HG02798 (cell line): ENCODE results near the gene TBL1X.
"Not testable (repeated sequence)": the region's sequence is repeated elsewhere in the genome, so short reads cannot be mapped to it uniquely, and the experiment has no call there.

ENCODE experiments used
- ATAC-seq: cut with Tn5 transposase; IDR thresholded peaks from one replicate; pipeline ENCODE4 v1.9.1; 2021; ENCODE audit warnings: mild to moderate bottlenecking; ENCODE audit not compliant: unreplicated experiment, poor library complexity

Gene TBL1X

DNA sequence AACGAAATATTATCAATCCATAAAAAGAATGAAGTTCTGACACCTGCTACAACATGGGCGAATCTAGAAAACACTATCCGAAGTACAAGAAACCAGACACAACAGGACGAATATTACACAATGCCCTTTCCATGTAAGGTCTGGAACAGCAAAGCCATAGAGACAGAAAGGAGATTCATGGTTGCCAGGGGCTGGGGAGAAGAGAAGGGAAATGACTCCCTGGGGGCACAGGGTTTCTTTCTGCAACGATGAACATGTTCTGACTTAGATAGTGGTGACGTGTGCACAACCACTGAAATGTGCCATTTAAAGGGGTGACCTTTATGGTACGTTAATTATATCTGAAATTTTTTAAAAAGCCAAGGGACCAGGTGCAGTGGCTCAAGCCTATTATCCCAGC lies 272.5 kb downstream of the TBL1X start:
- ATAC-seq, result no peak

DNA sequence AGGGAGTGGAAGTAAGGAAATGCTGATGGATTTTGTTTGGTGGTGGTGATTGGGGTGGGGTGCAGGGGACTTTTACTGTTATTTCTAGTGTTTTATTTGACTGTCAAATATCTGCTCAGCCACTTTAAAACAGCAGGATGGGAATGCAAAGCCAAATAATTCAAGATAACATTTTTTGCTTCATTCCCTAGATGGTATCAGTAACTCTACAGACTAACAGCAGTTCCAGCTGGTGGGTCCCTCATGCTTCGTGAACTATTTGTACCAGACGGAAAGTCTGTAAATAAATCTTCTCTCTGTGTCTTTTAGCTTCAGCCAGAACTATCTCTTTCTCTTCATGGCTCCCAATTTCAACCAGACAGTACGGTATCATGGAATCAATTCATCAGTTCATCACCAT lies 273.3 kb downstream of the TBL1X start:
- ATAC-seq, result no peak

DNA sequence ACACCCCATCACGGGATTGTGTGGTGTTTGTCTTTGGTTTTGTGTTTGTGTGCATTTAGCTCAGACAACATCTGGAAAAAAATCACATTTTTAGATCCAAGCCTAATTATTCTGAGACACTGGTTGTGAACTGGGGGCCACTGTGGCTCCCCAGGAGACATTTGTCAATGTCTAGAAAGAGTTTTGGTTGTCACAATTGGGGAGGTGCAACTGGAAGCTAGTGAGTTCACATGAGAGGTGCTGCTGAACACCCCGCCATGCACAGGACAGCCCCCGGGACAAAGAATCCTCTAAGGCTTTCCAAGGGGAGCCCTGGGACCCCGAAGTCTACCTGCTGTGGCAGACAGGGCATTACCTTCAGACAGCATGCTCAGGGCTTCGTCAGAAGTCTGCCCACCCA lies 274.3 kb downstream of the TBL1X start:
- no peak for ATAC-seq

DNA sequence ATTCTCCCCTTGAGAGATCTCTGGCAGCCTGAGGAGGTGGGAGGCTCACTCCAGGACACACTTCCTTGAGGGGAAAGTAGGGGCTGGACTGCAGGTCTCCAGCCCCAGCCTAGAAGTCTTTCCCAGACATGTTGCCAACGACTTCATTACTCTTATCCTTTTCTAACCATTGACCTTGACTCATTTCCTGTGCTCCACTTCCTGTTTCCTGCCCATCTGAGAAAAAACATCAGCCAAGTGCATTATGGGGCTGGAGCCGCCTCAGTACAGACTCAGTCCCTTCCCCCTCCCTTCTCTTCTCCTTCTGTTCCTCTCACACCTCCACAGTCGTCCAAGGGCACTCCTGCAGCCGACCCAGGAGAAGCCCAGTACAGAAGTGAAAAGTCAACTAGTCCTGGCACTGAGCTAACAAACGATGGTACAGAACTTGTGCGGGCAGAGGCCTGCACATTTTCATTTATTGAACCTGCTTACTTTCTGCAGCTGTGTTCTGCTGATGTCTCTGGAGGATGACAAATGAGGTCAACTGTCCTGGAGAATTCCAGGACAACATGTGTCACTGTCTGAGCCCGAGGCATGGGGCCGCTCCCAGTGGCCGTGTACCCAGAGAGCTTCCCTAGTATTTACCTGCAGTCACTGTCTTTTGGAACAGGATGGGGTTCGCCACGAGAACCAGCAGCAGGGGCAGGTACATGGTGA lies 280.7 kb downstream of the TBL1X start:
- ATAC-seq, result no peak

DNA sequence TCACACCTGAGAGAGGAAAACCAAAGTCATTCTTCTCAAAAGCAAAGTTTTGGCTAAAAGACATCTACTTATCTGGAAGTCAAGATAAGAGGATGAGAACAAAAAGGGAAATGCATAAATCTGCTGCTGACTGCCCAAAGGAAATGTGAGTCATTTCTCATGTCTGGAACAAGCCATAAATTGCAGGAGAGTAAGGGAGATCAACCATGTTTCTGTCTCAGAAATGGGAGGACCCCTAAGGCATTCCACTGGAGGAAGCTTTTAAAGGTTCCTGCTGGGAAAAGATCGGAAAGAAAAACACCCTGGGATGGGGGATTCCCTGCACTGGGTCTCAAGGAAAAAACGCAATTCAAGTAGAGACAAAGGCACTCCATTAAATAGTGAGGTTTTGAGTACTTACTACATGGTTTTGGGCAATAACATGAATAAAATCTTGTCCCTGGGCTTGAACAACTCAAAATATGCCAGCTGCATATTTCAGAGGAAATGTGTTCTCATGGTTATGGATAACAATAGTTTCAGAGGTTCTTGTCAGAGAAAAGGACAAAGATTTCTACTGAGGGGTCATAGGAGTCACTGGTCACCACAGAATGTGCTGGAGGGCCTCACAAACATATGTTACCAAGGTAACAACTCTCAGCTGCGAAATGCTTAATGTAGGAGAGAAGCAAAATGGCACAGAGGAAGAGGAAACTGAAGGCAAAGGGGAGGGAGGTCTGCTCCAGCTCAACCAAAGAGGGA lies 281.5 kb downstream of the TBL1X start:
- ATAC-seq, result no peak

DNA sequence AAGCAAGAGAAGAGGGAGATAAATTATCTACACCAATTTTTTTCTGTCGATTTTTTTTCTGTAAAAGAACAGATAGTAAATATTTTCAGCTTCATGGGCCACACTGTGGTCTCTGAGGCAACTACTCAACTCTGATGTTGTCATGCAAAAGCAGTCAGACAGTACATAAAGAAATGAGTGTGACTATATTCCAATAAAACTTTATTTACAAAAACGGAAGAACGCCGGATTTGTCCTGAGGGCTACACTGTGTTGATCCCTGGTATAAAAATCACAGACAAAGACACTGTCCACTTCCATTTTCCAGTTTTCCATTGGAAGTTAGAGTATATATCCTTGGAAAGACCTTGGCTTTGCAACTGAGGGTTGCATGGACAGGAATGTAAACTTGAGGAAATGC lies 282.8 kb downstream of the TBL1X start:
- ATAC-seq, result no peak

DNA sequence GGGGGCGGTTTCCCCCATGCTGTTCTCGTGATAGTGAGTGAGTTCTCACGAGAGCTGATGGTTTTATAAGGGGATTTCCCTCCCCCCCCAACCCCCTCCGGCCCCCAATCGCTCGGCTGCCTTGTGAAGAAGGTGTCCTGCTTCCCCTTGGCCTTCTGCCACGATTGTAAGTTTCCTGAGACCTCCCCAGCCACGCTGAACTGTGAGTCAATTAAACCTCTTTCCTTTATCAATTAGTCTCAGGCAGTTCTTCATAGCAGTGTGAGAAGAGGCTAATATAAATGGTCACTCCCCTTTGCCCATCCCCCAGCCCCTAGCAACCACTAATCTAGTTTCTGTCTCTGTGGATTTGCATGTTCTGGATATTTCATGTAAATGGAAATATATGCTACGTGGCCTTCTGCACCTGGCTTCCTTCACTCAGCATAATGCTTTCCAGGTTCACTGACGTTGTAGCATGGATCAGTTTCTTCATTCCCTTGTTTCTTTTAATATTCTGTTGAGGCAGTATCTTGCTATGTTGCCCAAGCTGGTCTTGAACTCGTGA lies 284.4 kb downstream of the TBL1X start:
- no peak for ATAC-seq

DNA sequence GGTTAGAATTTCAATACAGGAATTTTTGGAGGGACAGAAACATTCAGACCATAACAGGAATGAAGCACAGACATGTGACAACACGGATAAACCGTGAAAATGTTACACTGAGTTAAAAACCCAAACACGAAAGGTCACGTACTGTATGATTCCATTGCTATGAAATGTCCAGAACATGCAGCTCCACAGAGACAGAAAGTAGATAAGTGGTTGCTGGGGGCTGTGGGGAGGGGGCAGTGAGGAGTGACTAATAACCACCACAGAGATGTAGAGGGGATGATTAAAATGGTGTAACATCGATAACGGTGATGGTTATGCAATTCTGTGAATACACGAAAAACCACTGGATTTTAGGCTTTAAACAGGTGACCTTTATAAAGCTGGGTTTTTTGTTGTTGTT lies 292.5 kb downstream of the TBL1X start:
- ATAC-seq, result no peak

DNA sequence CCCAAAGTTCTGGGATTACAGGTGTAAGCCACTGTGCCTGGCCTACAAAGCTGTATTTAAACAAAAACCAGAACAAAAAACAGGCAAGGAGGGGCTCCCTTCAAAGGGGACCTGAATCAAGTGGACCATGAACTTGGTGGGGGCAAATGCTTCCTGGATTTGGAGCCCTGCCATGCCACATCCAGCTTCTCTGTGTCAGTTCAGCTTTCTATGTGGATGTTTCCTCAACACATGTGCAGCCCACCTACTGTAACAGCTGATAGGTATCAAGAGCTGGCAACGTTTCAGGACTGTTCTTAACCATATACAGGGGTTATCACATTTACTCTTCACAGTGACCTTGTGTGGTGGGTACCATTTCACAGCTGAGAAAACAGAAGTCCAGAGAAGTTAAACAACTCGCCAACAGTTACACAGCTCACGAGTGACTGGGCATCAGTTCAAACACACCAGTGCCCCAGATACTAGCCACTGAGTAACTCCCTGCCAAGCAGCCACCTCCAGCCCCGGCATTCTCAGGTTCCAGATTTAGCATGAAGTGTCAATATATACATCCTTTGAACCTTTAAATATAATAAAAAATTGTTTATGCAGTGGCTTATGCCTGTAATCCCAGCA lies 293.3 kb downstream of the TBL1X start:
- no peak for ATAC-seq

DNA sequence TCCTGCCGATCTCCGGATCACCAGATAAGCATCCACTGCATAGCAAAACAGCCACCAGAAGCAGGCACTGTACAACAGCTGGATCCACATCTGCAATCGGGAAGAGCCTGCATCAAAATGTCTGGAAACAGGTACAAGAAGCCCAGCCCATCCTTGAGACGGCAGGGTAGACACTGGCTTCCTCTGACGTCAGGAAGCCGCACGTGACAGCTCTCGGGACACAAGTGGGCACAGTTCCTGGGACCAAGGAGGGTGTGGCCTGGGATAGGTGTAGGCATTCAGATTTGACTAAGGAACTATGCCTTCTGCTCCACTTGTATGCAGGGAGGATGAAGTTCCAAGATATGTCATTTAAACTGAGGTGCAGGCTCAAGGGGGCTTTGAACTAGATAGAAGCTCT lies 294.5 kb downstream of the TBL1X start:
- no peak for ATAC-seq

DNA sequence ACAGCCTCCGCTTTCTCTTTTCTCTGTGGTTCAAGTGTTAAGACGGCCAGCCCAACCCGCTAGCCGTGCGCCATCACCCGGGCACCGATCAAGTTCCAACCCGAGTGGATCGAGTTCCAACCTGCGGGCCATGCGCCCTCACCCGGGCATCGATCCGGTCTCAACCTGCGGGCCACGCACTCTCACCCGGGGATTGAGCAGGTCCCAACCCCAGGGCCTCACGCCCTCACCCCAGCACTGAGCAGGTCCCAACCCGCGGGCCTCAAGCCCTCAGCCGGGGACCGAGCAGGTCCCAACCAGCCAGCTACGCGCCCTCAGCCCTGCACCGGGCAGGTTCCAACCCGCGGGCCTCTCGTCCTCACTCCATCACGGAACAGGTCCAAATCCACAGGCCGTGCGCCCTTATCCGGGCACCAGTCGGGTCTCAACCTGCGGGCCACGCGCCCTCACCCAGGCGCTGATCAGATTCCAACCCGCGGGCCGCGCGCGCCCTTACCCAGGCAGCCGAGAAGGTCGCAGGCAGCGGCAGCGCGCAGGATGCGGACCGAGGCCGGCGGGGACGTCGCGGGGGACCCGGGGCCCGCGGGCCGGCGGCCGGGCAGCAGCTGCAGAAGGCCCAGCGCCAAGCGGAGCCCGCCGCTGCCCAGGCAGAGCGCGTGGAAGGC lies 300.3 kb downstream of the TBL1X start:
- no peak for ATAC-seq

DNA sequence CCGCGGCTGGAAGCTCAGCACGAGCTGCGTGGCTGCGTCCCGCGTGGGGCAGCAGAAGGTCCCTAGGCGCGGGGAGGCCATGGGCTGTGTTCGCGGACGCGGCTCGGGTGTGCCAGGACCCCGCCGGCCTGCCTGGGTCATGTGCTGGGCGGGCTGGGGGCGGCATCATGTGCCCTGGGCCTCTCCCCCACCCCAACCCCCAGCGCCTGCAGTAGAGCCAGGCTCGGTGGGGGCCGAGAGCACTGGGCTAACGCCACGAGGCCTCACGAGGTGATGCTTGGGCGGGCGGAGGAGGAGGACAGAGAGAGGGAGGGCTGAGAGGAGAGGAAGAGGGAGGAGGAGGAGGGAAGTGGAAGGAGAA lies 300.9 kb downstream of the TBL1X start, which contains the start of gene GPR143:
TSS of gene GPR143 (minus strand) at position 111 of the 361 bp plus-strand sequence. CDS start at position 81, 30 bp downstream.
- ATAC-seq, result no peak

DNA sequence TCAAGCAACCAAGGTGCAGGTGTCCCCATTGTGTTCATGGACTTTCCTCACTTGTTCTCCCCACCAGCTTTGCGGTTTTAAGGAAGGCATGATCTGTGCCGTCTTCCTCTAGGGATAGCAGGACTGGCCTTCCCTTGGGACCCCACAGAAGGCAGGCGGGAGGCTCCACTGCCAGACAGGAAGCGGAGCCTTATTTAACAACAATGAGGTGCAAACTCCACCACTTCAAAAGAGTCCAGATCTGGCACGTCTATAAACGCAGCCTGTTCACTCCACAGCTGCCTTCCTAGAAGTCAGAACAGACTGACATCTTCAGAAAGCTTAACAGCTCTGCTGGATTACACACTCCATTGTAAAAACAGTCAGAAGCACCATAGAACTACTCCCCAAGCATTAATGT lies 302.5 kb downstream of the TBL1X start:
- ATAC-seq, result no peak

DNA sequence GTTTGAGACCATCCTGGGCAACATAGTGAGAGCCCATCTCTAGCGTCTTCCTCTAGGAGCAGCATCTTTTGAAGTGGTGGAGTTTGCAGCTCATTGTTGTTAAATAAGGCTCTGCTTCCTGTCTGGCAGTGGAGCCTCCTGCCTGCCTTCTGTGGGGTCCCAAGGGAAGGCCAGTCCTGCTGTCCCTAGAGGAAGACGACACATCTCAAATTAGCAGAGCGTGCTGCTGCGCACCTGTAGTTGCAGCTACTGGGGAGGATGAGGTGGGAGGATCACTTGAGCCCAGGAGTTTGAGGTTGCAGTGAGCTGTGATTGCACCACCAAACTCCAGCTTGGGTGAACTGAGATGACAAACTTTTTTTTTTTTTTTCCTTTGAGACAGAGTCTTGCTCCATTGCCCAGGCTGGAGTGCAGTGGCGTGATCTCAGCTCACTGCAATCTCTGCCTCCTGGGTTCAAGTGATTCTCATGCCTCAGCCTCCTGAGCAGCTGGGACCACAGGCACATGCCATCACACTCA lies 303.5 kb downstream of the TBL1X start:
- not testable (repeated sequence) for ATAC-seq

DNA sequence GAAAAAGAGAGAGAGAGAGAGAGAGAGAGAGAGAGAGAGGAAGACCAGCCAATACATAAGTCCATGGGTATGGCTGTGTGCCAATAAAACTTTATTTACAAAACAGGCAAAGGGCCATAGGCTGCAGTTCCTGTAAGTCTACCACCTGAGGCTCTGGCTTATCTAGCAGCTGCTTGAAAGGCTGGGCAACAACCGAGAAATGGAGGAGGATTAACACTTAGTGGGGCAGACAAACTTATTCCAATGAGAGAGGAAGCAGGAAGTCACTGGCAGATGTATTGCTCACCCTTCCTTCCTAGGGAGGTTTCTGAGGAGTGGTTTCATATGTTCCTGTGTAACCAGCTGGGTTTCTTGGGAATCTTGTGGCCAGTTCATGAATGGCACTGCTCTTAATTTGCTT lies 305.5 kb downstream of the TBL1X start:
- no peak for ATAC-seq

DNA sequence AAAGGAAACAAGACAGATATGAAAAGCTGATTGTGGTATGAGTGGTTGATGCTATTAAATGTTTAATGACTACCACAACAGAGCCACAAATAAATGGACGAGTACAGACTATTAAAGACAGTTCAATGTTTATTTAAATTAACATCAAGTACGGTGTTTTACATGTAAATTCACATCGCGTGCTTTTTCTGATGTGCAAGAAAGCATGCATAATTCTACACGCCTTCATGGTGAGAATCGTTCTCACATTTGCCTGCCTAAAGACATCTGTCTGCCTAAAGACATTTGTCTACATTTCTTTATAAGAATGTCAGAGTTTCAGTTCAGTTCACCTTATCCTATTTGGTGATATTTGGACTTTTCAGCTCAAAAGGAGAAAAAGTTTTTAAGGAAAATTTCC lies 308.1 kb downstream of the TBL1X start:
- no peak for ATAC-seq

DNA sequence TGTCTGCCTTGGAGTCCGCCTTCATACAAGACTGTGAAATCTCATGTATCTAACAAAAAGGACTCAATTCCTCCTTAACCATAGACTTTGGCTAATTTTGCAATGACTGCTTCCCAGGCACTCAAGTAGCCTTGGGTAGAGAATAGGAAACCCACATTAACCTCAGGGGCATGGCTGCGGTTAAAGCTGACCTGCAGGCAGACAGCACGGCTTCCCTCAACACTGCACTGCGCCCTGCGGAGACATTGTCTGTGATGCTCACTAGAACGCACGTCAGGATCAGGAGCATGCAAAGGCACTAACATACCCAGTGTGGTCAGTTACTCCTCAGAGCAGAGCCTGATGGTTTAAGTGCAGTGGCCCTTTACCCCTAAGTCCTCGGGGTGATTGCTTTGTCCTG lies 311.1 kb downstream of the TBL1X start:
- no peak for ATAC-seq

DNA sequence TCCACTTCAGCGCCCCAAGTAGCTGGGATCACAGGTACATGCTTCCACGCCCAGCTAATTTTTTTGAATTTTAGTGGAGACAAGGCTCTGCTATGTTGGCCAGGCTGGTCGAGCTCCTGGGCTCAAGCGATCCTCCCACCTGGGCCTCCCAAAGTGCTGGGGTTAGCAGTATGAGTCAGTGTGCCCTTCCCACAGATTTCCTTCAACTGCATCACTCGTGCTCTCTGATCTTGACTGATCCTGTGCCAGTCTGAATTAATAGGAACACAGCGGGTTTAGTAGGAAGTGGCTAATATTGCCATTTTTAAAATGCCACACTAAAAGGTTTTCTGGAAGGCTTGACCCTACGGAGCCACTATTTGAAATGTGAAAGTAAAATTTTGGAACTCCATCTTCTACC lies 317.1 kb downstream of the TBL1X start:
- ATAC-seq, result no peak

DNA sequence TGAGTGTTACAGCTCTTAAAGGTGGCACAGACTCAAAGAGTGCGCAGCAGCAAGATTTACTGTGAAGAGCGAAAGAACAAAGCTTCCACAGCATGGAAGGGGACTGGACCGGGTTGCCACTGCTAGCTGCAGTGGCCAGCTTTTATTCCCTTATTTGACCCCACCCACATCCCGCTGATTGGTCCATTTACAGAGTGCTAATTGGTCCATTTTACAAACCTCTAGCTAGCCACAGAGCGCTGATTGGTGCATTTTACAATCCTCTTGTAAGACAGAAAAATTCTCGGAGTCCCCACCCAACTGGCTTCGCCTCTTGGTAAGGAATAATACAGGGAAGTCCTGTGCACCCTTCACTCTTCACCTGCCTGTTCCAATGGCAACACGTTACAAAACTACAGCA lies 319.5 kb downstream of the TBL1X start:
- ATAC-seq, result no peak

DNA sequence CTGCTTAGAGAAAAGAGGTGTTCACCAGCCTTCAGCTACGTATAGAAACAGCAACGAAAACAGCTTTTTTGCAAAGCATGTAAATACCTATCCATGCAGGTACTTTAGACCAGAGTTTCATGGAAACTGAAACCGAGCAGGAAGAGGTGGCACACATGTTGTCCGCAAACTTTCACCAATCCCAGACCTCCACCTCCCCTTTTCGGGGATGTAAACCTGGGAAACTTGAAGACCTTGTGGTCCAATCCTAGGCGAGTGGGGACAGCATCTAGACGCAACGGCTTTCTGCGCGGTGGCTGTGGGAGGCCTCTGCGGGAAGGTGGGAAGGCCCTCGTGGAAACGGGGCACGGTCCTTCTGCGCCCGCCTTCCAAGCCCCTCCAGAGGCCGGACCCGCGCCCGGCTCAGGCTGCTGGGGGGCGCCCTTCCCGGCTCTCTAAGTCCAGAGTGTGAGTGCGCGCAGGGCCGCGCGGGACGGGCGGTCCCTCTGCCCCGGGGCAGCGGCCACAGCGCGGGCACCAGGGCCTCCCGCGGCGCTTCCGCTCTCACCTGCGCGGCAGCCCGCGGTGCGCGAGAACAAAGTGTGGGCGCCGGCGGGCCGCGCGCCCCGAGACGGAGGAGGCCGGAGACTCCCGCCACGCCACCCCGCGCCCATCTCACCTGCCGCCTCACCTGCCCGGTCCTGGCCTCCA lies 320.5 kb downstream of the TBL1X start:
- ATAC-seq, result no peak
